Measurements from ENCODE around the gene ACER1. TPM values are rescaled to one million over a fixed set of nuclear protein-coding genes. Genes with fewer than 3 reads are reported as not detected.
"Not testable (repeated sequence)": the region's sequence is repeated elsewhere in the genome, so short reads cannot be mapped to it uniquely, and the experiment has no call there.

Gene ACER1
- total RNA-seq, 1 donor from 2014 or later, result 0.14 TPM

GRCh38 chr19:6288737-6289136 lies 44.7 kb downstream of the ACER1 start:
- no peak for DNase-seq (ENCODE audit: low spot score)

- DNase-seq (ENCODE audit: low spot score), result no peak
These were observed 46.0 kb downstream of the ACER1 start for GRCh38 chr19:6287269-6287885.

- DNase-seq (ENCODE audit: low spot score), result no peak
These were observed 46.7 kb downstream of the ACER1 start for GRCh38 chr19:6286676-6287075.

- not testable (repeated sequence) for DNase-seq (ENCODE audit: low spot score)
These were observed 51.0 kb downstream of the ACER1 start for GRCh38 chr19:6282393-6282792.

GRCh38 chr19:6279931-6280591 lies 53.4 kb downstream of the ACER1 start, which contains the start of gene MLLT1:
Gene MLLT1 (minus strand): TSS chr19:6279975. CDS start chr19:6279784, 191 bp downstream.
- peak; percentile 97 for DNase-seq (ENCODE audit: low spot score)

GRCh38 chr19:6279620-6279930 lies 53.8 kb downstream of the ACER1 start:
- no peak for DNase-seq (ENCODE audit: low spot score)

GRCh38 chr19:6278740-6279619 lies 54.4 kb downstream of the ACER1 start:
- DNase-seq (ENCODE audit: low spot score), result no peak

- no peak for DNase-seq (ENCODE audit: low spot score)
These were observed 55.4 kb downstream of the ACER1 start for GRCh38 chr19:6278051-6278450.

GRCh38 chr19:6276447-6276846 lies 57.0 kb downstream of the ACER1 start:
- DNase-seq (ENCODE audit: low spot score), result peak; percentile 59

- no peak for DNase-seq (ENCODE audit: low spot score)
These were observed 58.2 kb downstream of the ACER1 start for GRCh38 chr19:6275170-6275744.

GRCh38 chr19:6274756-6275155 lies 58.7 kb downstream of the ACER1 start:
- DNase-seq (ENCODE audit: low spot score), result no peak

GRCh38 chr19:6273701-6274601 lies 59.5 kb downstream of the ACER1 start:
- DNase-seq (ENCODE audit: low spot score), result peak; percentile 76

- no peak for DNase-seq (ENCODE audit: low spot score)
These were observed 60.4 kb downstream of the ACER1 start for GRCh38 chr19:6272913-6273600.

- DNase-seq (ENCODE audit: low spot score), result no peak
These were observed 61.0 kb downstream of the ACER1 start for GRCh38 chr19:6272411-6272791.

- DNase-seq (ENCODE audit: low spot score), result peak; percentile 59
These were observed 61.5 kb downstream of the ACER1 start for GRCh38 chr19:6271721-6272410.

GRCh38 chr19:6271251-6271650 lies 62.2 kb downstream of the ACER1 start:
- no peak for DNase-seq (ENCODE audit: low spot score)

GRCh38 chr19:6270822-6271221 lies 62.6 kb downstream of the ACER1 start:
- DNase-seq (ENCODE audit: low spot score), result no peak

GRCh38 chr19:6270076-6270745 lies 63.2 kb downstream of the ACER1 start:
- DNase-seq (ENCODE audit: low spot score), result no peak

GRCh38 chr19:6269101-6269886 lies 64.1 kb downstream of the ACER1 start:
- DNase-seq (ENCODE audit: low spot score), result no peak

Data from mucosa of gallbladder (tissue), 1 donor.